Measurements from ENCODE around the gene EGFLAM.

DNA sequence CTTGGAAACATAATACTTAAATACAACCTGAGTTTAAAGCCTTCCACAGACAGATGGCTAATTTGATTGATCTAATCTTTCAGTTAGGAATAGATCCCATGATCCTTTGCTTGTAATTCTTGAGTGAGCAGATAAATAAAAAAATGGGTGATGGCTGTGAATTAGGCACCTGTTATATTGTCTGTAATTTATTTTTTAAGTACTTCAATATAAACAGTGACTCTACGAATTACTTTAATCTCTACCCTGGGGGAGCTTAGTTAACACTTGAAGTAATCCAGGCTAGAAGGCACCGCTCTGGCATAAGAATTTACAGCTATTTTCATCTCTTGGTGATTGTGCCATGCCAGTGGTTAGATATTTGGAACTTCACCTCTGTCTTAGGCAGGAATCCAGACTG lies 9.0 kb downstream of the EGFLAM start:
- TF ChIP-seq FOS (IDR thresholded peaks at IDR 0.05; ENCODE audit: borderline replicate concordance, insufficient read depth, low read length), result no peak
- no peak for TF ChIP-seq CTCF (IDR thresholded peaks at IDR 0.05; ENCODE audit: extremely low read depth in 1 of 2, insufficient read depth in 1 of 2, low read depth in 1 of 2, low read length in 2 of 2)
- no peak for TF ChIP-seq POLR2A (IDR thresholded peaks at IDR 0.05; ENCODE audit: low read depth, low read length)
